ENCODE measurements around the gene DOLPP1.

The DOLPP1 gene

GRCh38 chr9:129128689-129129088, 47.8 kb downstream of the DOLPP1 start:
- TF ChIP-seq GATA2 (IDR thresholded peaks at IDR 0.05; ENCODE audit: low read depth, low read length) (no peak), GATA3 (IDR thresholded peaks at IDR 0.05; ENCODE audit: low read depth, low read length) (no peak)

DNA sequence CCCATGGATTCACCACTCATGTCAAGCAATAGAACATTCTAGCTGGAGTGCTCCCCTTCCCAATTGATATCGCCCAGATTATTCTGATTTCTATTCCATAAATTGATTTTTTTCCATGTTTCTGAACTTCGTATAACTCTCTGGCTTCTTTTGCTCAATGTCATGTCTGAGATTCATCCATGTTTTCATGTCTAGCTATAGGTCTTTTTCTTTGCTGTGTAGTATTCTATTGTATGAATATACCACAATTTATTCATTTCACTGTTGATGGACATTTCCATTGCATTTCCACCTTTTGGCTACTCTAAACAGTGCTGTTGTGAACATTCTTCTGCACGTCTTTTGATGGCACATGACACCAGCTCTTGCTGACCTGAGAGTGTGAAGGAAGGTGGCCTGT, 49.9 kb downstream of the DOLPP1 start:
- TF ChIP-seq GATA3 (IDR thresholded peaks at IDR 0.05; ENCODE audit: low read depth, low read length) (no peak), GATA2 (IDR thresholded peaks at IDR 0.05; ENCODE audit: low read depth, low read length) (no peak)

DNA sequence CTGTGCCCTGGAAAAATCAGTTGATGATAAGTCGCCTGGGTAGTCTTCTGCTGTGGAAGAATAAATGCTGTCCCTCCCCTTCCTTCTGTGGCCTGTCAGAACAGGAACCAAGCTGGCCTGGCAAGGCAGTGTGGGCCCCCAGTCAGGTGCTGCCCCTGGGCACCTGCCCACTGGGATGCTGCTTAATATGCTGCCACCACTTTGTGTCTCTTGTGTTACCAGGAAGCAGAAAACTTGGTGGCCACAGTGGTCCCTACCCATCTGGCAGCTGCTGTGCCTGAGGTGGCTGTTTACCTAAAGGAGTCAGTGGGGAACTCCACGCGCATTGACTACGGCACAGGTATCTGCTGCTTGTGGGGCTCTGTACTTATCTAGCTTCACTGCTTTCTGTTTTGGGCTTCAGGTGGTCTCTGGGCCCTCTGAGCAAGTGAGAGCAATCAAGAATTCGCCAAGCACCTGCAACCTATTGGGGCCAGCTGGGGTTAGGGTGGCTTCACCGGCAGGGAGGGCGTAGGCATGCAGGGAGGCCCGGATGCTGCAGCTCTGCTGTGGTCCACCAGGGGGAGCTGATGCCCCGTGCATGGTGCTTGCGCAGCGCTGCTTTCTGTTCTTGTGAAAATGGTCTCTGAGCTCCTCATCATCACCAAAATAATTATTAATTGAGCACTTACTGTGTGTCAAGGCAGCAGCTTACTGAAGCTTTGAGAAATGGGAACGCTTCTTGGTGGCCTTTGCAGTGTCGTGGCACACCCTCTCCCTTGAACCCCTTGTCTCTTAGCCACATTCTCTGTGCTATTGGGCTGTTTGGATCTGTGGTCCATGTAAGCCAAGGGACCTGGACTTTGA, 50.6 kb downstream of the DOLPP1 start:
- TF ChIP-seq GATA3 (IDR thresholded peaks at IDR 0.05; ENCODE audit: low read depth, low read length) = no peak
- TF ChIP-seq GATA2 (IDR thresholded peaks at IDR 0.05; ENCODE audit: low read depth, low read length) = no peak

DNA sequence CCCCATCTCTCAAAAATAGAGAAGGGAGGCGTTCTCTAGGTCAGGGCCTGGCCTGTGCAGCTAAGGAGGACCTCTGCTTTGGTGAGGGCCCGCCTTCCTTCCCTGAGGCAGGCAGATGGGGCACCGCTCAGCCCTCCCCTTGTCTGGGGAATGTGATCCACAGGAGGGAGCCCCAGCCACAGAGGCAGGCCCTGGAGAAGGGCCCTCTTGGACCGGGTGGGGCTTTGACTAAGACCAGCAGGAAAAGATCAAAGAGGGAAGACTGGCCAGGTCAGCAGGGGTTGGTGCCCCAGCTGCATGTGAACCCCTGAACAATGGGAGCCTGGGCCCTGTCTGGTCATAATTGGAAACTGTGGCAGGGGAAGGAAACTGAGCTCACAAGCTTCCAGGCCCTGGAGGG, 52.2 kb downstream of the DOLPP1 start:
- TF ChIP-seq GATA2 (IDR thresholded peaks at IDR 0.05; ENCODE audit: low read depth, low read length) (no peak), GATA3 (IDR thresholded peaks at IDR 0.05; ENCODE audit: low read depth, low read length) (no peak)

- TF ChIP-seq GATA2 (IDR thresholded peaks at IDR 0.05; ENCODE audit: low read depth, low read length) (no peak), GATA3 (IDR thresholded peaks at IDR 0.05; ENCODE audit: low read depth, low read length) (no peak)
These were observed 54.6 kb downstream of the DOLPP1 start for GRCh38 chr9:129135476-129135875.

DNA sequence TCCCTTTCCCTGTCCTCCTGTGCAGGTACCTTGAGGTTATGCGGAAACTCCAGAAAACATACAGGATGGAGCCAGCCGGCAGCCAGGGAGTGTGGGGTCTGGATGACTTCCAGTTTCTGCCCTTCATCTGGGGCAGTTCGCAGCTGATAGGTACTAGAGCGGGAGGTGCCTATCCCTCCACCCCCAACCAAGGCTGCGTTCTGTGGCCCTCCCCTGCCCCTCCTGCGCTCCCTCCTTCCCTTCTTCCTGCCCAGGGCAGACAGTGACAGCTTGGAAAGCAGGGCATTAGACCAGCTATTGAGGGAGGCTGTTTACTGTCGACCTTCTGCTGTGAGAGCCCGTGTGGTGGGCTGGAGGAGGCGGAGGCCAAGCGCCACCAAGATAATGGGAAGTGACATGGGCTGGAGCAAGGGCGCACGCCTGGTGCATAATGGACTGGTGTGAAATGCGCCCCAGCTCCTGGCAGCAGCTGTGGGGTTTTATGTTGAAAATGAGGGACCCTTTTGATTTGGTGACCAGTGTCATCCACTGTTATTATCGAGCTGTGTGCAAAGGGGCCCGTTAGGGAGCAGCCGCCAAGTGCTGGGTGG, 55.6 kb downstream of the DOLPP1 start:
- TF ChIP-seq GATA3 (IDR thresholded peaks at IDR 0.05; ENCODE audit: low read depth, low read length) = no peak
- TF ChIP-seq GATA2 (IDR thresholded peaks at IDR 0.05; ENCODE audit: low read depth, low read length) = no peak

GRCh38 chr9:129137292-129138143, 56.6 kb downstream of the DOLPP1 start:
- TF ChIP-seq GATA3 (IDR thresholded peaks at IDR 0.05; ENCODE audit: low read depth, low read length) (no peak), GATA2 (IDR thresholded peaks at IDR 0.05; ENCODE audit: low read depth, low read length) (no peak)

DNA sequence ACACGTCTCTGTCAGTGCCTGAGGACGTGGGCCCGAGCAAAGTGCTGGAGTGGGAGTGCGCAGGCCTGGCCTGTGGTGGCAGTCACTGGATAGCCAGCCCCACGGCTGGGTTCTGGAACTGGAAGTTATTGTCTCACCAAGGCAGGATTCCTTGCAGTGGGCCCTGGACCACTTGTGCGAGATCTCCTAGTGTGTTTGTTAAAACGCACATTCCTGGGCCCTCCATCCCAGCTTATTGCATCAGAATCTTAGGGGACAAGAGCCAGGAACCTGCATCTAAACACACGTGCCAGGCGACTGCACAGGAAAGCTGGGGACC, 57.2 kb downstream of the DOLPP1 start:
- TF ChIP-seq GATA3 (IDR thresholded peaks at IDR 0.05; ENCODE audit: low read depth, low read length) (no peak), GATA2 (IDR thresholded peaks at IDR 0.05; ENCODE audit: low read depth, low read length) (no peak)

DNA sequence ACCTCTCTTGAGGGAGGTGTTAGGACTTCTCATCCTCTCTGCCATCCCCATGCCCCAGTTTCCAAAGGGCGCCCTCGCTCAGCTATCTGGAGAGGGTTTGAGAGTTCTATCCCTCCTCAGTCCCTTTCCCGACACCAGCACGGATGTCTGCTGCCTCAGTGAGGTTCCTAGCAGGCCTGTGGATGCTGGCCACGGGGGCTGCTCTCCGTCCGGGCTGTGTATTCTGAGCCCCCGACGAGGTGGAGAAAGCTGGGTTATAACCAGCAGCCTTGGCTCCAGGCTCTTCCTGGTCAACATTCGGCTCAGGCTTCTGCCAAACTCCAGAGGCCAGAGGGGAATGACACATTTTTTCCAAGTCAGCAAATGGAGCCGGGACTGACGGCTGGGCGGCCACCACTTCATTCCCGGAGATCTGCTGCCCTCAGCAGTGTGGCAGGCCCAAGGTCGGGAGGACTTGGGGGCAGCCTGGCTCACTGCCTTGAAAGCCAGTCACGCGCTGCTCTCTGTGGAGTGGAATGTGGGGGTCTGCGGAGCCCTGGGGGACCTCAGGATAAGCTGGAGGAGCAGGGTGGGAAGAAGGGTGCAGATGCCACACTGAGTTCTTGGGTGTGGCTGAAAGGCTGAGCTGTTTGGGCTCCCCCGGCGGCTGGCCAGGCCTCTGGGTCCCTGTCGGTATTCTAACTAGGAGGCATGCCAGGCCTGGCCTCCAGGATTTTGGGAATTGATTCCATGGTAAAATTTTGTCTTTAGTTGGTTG, 57.7 kb downstream of the DOLPP1 start:
- TF ChIP-seq GATA2 (IDR thresholded peaks at IDR 0.05; ENCODE audit: low read depth, low read length) = no peak
- no peak for TF ChIP-seq GATA3 (IDR thresholded peaks at IDR 0.05; ENCODE audit: low read depth, low read length)

GRCh38 chr9:129139233-129139992, 58.5 kb downstream of the DOLPP1 start:
- TF ChIP-seq GATA2 (IDR thresholded peaks at IDR 0.05; ENCODE audit: low read depth, low read length) = no peak
- TF ChIP-seq GATA3 (IDR thresholded peaks at IDR 0.05; ENCODE audit: low read depth, low read length) = no peak

DNA sequence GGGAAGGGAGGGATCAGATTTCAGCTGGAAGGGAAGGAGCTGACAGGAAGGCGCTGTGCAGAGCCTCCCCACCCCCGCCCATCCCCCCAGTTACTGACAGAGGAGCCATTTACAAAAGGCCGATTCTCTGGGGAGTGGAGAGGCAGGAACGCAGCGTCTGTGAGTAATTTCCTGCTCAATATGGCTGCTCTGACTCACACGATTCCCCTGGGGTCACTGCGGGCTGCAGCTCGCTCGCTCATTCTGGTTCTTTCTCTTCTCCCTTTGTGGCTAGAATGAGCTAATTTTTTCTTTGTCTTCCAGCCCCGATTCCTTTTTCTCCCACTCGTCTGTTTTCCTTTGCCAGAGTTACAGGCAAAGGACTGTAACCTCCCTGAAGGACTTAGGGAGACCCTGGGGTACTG, 59.1 kb downstream of the DOLPP1 start:
- no peak for TF ChIP-seq GATA2 (IDR thresholded peaks at IDR 0.05; ENCODE audit: low read depth, low read length)
- TF ChIP-seq GATA3 (IDR thresholded peaks at IDR 0.05; ENCODE audit: low read depth, low read length) = no peak
